D721Med (cell line): ENCODE measurements around the gene KCNB1.

Source experiments
- DNase-seq: peaks from one replicate; pipeline ENCODE4 v3.0.0; 2011; ENCODE audit warnings: low spot score; ENCODE audit not compliant: insufficient read length
- FAIRE-seq: peaks from 2 replicates; lab custom pipeline; 2011; peaks lifted over from hg19 to GRCh38; lab: Jason Lieb, UNC
- TF ChIP-seq, protein P1 (sequence below): IDR thresholded peaks from 2 replicates; pipeline ENCODE4 v1.5.1; 2012; ENCODE audit warnings: mild to moderate bottlenecking, control low read depth; ENCODE audit not compliant: insufficient read depth; ENCODE audit errors: missing control alignments

Gene KCNB1

DNA sequence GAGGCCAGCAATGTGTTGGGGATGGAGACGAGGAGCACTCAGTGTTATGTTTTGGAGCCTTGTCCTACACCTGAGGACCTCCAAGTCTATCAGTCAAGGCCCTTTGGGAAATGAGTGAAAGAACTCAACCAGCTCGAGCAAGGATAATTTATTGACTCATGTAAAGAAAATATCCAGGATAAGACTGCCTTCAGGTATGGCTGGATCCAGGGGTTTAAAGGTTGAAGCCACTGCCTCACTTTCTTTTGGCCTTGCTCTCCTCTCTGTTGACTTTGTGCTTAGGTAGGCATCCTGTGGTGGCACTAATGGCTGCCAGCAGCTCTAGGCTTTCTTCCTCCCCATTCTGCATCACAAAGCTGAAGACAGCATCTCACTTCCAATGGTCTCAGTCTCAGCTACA lies 138.3 kb downstream of the KCNB1 start:
- TF ChIP-seq, protein P1, sequence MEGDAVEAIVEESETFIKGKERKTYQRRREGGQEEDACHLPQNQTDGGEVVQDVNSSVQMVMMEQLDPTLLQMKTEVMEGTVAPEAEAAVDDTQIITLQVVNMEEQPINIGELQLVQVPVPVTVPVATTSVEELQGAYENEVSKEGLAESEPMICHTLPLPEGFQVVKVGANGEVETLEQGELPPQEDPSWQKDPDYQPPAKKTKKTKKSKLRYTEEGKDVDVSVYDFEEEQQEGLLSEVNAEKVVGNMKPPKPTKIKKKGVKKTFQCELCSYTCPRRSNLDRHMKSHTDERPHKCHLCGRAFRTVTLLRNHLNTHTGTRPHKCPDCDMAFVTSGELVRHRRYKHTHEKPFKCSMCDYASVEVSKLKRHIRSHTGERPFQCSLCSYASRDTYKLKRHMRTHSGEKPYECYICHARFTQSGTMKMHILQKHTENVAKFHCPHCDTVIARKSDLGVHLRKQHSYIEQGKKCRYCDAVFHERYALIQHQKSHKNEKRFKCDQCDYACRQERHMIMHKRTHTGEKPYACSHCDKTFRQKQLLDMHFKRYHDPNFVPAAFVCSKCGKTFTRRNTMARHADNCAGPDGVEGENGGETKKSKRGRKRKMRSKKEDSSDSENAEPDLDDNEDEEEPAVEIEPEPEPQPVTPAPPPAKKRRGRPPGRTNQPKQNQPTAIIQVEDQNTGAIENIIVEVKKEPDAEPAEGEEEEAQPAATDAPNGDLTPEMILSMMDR = no peak
- no peak for FAIRE-seq
- no peak for DNase-seq

DNA sequence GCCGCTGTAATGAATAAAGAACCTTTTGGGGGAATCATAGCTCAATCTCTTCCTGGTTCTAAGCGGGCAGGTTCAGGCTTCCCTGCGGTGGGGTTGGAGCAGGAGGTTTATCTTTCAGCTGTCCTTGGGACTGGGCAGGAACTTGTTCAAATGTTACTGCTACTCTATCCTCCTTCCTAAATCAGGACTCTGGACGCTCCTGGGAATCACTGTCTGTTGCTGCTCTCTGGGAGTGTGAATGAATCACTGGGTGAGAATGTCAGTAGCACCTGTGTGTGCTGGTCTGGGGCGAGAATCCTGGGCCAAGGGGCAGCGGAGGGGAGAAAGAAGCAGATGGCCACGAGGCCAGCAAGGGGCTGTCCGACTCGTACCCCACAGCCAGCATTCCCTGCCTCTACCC lies 139.2 kb downstream of the KCNB1 start:
- TF ChIP-seq, protein P1 = no peak
- FAIRE-seq = no peak
- no peak for DNase-seq

DNA sequence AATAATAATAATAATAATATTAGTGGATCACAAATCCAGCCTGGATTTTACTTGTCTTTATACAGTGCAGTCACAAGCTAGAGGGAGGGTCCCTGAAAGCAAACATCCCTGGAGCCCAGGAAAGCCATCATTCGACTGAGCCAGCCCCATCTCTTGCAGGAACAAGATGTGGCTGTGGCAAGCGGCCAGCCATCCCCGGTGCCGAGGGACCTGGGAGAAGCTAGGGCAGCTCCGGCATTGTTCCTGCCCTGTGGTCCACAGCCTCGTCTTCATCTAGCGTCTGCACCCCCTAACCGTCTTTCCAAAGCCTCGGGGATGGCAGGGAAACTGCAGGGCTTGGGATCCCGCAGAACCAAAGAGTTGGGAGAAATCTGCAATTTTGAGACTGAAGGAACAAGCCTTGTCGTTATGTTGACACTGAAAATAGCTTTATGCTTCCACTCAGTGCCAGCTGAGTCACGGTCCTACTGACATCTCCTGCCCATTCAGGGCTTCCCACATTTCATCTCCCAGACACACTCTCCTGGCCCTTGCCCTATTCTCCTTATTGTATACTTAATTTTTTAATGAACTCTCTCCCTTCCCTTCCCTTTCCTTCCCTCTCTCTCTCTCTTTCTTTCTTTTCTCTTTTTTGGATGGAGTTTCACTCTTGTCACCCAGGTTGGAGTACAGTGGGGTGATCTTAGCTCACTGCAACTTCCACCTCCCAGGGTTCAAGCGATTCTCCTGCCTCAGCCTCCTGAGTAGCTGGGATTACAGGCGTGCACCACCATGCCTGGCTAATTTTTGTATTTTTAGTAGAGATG lies 142.1 kb downstream of the KCNB1 start:
- DNase-seq = no peak
- no peak for FAIRE-seq
- TF ChIP-seq, protein P1 = no peak

DNA sequence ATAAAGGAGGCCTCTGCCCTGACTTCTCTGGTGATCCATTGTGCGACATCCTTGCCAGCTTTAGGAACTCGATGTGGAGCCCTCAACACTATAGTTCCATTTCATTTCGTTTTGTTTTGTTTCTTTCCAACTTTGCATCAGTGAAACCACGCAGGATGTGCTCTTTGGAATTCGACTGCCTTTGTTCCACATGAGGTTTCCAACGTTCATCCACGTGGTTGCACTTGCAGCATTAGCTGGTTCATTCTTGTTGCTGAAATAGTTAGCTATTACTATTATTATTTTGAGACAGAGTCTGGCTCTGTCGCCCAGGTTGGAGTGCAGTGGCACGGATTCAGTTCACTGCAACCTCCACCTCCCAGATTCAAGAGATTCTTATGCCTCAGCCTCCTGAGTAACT lies 143.3 kb downstream of the KCNB1 start:
- TF ChIP-seq, protein P1 = no peak
- DNase-seq (no peak), FAIRE-seq (no peak)

DNA sequence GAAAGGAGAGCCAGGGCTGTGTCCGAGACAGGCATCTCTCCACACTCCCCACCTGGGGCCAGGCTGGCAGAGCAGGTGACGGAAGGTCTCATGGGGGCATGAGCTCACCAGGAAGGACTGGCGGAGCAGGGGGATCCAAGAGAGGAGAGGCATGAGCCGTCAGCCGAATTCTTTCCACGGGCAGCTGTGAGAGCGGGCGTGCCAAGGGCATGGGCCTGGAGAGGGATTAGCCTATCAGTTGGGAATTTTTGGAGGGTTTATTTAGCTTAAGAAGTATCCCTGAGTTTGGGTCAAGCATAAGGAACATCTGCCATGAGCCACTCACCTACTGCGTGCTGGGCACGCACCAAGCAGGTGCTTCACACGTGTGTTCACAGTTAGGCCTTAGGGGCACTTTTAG lies 144.4 kb downstream of the KCNB1 start:
- no peak for FAIRE-seq
- DNase-seq = no peak
- TF ChIP-seq, protein P1 = no peak

DNA sequence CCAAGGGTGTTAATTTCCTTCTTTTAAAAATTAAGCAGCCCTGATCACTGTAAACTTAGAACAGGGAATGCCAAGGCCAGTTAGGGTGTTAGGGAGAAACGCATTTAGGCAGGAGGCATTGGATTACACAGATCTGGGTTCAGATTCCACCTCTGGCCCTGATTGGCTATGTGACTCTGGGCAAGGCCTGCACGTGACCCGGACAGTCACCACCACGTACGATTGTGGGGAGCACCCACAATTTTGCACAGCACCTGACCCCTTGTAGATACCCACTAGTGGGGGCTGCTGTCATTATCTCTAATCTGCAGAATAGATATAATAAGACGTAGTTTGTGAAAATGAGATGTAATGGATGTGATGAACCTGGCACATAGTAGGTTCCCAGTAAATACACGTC lies 145.1 kb downstream of the KCNB1 start:
- FAIRE-seq = no peak

DNA sequence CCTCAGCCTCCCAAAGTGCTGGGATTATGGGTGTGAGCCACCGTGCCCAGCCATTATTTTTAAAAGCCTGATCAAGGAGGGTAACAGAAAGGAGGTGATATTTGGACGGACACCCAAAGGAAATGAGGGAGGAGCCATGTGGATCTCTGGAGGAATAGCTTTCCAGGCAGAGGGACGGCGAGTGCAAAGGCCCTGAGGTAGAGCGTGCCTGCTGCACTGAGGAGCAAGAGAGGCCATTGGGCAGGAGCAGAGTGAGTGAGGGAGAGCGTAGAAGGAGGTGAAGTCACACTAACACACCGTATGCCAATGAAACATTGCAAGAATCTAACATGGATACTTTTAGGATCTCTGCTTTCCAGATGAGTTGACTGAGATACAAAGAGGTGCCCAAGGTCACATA lies 145.7 kb downstream of the KCNB1 start:
- DNase-seq = no peak
- TF ChIP-seq, protein P1 = no peak
- no peak for FAIRE-seq

More for the DNA sequence above, 145.1 kb downstream of the KCNB1 start:
- no peak for DNase-seq
- TF ChIP-seq, protein P1 = no peak
